K562 (cell line): ENCODE results near the gene CPED1. TPM values are rescaled to one million over a fixed set of nuclear protein-coding genes. Genes with fewer than 3 reads are reported as not detected.
A peak's percentile ranks its signal among the peaks of the same experiment; 100 is the strongest.

Experiments
- ARNT ChIP-seq, 2 experiments: fragments of 450-650 bp; IDR thresholded peaks; 2 replicates each; pipeline ENCODE4 v1.6.1; 2016; ENCODE audit warnings: mild to moderate bottlenecking in 1 of 2
- BRD4 ChIP-seq: fragments of 200-600 bp; sonication (generic); IDR thresholded peaks from 2 replicates; pipeline ENCODE4 v1.6.1; 2017; ENCODE audit warnings: inconsistent platforms
- DEAF1 ChIP-seq: fragments of 450-650 bp; formaldehyde crosslinking; IDR thresholded peaks from 2 replicates; pipeline ENCODE4 v1.4.0; 2020; ENCODE audit warnings: mild to moderate bottlenecking, moderate library complexity
- FOS ChIP-seq: IDR thresholded peaks from 3 replicates; pipeline ENCODE4 v1.6.1; 2011; ENCODE audit not compliant: insufficient read length; ENCODE audit errors: extremely low read depth
- FUS ChIP-seq: fragments of 200-400 bp; formaldehyde crosslinking; optimal IDR thresholded peaks from 2 replicates; pipeline ENCODE3; 2017; ENCODE audit warnings: low read depth, low read length
- MAFK ChIP-seq: IDR thresholded peaks from 2 replicates; pipeline ENCODE4 v1.6.1; 2011; ENCODE audit warnings: low read length, improper control_type of control experiment
- MBD2 ChIP-seq: sonication (generic); IDR thresholded peaks from 2 replicates; pipeline ENCODE4 v1.6.1; 2016; ENCODE audit warnings: low read depth, borderline replicate concordance
- MLLT1 ChIP-seq, 2 experiments: fragments of 450-650 bp; IDR thresholded peaks; 2 replicates each; pipeline ENCODE4 v1.6.1; 2016
- NR0B1 ChIP-seq: fragments of 450-650 bp; IDR thresholded peaks from one replicate; pipeline ENCODE4 v1.6.1; 2018; ENCODE audit warnings: mild to moderate bottlenecking, moderate library complexity; ENCODE audit not compliant: partially characterized antibody
- NR1H2 ChIP-seq: sonication (generic); formaldehyde crosslinking; IDR thresholded peaks from 2 replicates; pipeline ENCODE4 v1.4.0; 2020; ENCODE audit warnings: mild to moderate bottlenecking, missing genetic modification reagents
- PCBP1 ChIP-seq: fragments of 200-400 bp; formaldehyde crosslinking; IDR thresholded peaks from 2 replicates; pipeline ENCODE4 v1.6.1; 2018; ENCODE audit warnings: mild to moderate bottlenecking, low read depth, low read length; ENCODE audit not compliant: poor library complexity, severe bottlenecking
- PCBP2 ChIP-seq: fragments of 200-400 bp; formaldehyde crosslinking; IDR thresholded peaks from 2 replicates; pipeline ENCODE4 v1.6.1; 2018; ENCODE audit warnings: low read length, low read depth, mild to moderate bottlenecking, moderate library complexity; ENCODE audit not compliant: poor library complexity, severe bottlenecking
- POLR2AphosphoS5 ChIP-seq: IDR thresholded peaks from 2 replicates; pipeline ENCODE4 v1.6.1; 2011; ENCODE audit warnings: mild to moderate bottlenecking, low read depth, low read length, moderate library complexity; ENCODE audit not compliant: control insufficient read depth, insufficient read depth
- SMAD3 ChIP-seq: fragments of 450-650 bp; formaldehyde crosslinking; conservative IDR thresholded peaks from 2 replicates; pipeline ENCODE4 v1.4.0; 2020; ENCODE audit warnings: mild to moderate bottlenecking
- SMAD4 ChIP-seq: fragments of 250-450 bp; sonication (Bioruptor Pico); conservative IDR thresholded peaks from 2 replicates; pipeline ENCODE4 v1.8.0; 2021; ENCODE audit warnings: inconsistent platforms, mild to moderate bottlenecking, moderate library complexity
- TCF7L2 ChIP-seq: fragments of 150-350 bp; IDR thresholded peaks from 2 replicates; pipeline ENCODE4 v1.6.1; 2016; ENCODE audit warnings: low read depth, mild to moderate bottlenecking, low read length, moderate library complexity
- THAP7 ChIP-seq: fragments of 250-450 bp; sonication (Bioruptor Pico); IDR thresholded peaks from 2 replicates; pipeline ENCODE4 v1.5.0; 2021
- USF1 ChIP-seq: sonication (generic); formaldehyde crosslinking; IDR thresholded peaks from 2 replicates; pipeline ENCODE4 v1.9.0; 2022; ENCODE audit warnings: mild to moderate bottlenecking, missing genetic modification reagents
- ZNF175 ChIP-seq: fragments of 200-800 bp; sonication (Bioruptor generic); IDR thresholded peaks from 2 replicates; pipeline ENCODE4 v1.6.1; 2016; ENCODE audit warnings: low read depth, mild to moderate bottlenecking, missing genetic modification characterization, missing compliant biosample characterization
- ZNF398 ChIP-seq: fragments of 250-450 bp; sonication (Bioruptor Pico); IDR thresholded peaks from 2 replicates; pipeline ENCODE4 v1.8.0; 2021; ENCODE audit warnings: moderate library complexity, mild to moderate bottlenecking, inconsistent platforms
- polyA plus RNA-seq, 8 experiments: library from polyadenylated mRNA; depleted of rRNA in 4 of 8; stranded (reverse) in 5 of 8; unstranded in 3 of 8; fragments of >200 nt; fragmentation: Nextera tagmentation in 2 of 8; fragmentation: Illumina TruSeq in 1 of 8; extraction: Ambion mirVana in 2 of 8; extraction: Trizol in 1 of 8; gene quantifications; 2 replicates each; pipeline versions ENCODE4 v1.2.1 to v1.2.3, GENCODE V29; 2011 to 2014; ENCODE audit warnings: inconsistent platforms in 1 of 8, missing spikeins in 1 of 8
- total RNA-seq, 7 experiments: library from RNA; depleted of rRNA in 6 of 7; stranded (reverse); fragments of >200 nt in 6 of 7; fragmentation: Illumina TruSeq in 2 of 7; extraction: Trizol in 2 of 7; gene quantifications; 2 replicates each; pipeline versions ENCODE4 v1.2.1 to v1.2.3, GENCODE V29; 2011 to 2021; ENCODE audit warnings: low replicate concordance in 1 of 7

Gene CPED1
- total and polyA plus RNA-seq, 9 of the 15 experiments (the other 6 are each of a cell fraction or from before 2014, with no cell fraction given), result 195 to 393 (median 290) TPM

- TF ChIP-seq MLLT1 (IDR thresholded peaks at IDR 0.05), result no peak
- TF ChIP-seq ZNF175 (CRISPR knock-in tag), result no peak
- no peak; the same call in 1 of the 2 replicates for TF ChIP-seq SMAD4 (CRISPR knock-in tag)
- no peak for TF ChIP-seq TCF7L2
- no peak for TF ChIP-seq THAP7 (CRISPR knock-in tag)
- TF ChIP-seq USF1 (CRISPR knock-in tag), result no peak
- no peak for TF ChIP-seq NR0B1
- no peak for TF ChIP-seq MAFK
- no peak for TF ChIP-seq MBD2
- TF ChIP-seq ZNF398 (CRISPR knock-in tag), result no peak
- no peak for TF ChIP-seq FUS
- no peak for TF ChIP-seq NR1H2 (CRISPR knock-in tag)
- TF ChIP-seq PCBP2, result no peak
- no peak for TF ChIP-seq BRD4
- no peak for TF ChIP-seq ARNT (IDR thresholded peaks at IDR 0.05)
- no peak for TF ChIP-seq SMAD3 (CRISPR knock-in tag)
- 0 out of 2 replicates have a peak, but pooled peaks have one; percentile 50 for TF ChIP-seq DEAF1 (CRISPR knock-in tag)
- TF ChIP-seq FOS, result no peak
- TF ChIP-seq POLR2AphosphoS5, result peak; percentile 54
- TF ChIP-seq PCBP1, result no peak
Measured at GRCh38 chr7:121083138-121083789, 94.8 kb downstream of the CPED1 start (continued).
